ENCODE data around the gene TRIM5. TPM values are rescaled to one million over a fixed set of nuclear protein-coding genes. Genes with fewer than 3 reads are reported as not detected.
"Not testable (repeated sequence)": the region's sequence is repeated elsewhere in the genome, so short reads cannot be mapped to it uniquely, and the experiment has no call there.

Gene TRIM5
- total RNA-seq, 4 donors from 2014 or later: 8.9 to 21.4 (median 14.9) TPM

DNA sequence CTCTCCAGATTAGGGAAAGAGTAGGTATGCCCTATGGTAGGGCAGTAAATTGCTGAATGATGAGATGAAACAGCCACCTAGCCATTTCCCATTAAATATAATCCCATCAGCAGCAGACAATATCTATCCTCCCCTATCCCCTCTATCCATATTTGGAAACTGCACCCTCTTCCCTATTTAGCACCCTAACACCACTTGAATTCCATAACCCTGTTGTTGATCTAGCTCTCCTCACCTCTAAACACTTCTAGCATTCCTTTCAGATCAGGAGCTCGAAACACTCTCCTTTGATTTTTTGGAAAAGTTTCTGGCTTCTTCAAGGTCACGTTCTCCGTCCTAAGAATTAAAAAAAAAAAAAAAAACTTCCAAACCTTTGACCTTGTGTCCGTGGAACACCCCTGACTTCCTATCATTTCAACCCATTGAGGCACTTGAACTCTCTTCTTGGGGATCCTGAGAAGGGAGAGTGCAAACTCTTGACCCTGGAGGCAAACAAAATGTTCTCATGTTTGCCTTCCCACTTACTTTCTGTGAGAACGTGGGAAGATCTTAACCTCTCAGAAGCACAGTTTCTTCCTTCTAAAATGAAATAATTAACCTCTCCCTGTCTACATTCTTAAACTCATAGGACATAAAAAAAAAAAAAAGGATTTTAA, 19.0 kb downstream of the TRIM5 start:
- 80% methylated on average over 1 to 5 of the region's 5 CpGs for WGBS, 2 donors (ENCODE audit: low coverage in 1 of 2)
- H3K27me3 ChIP-seq: no peaks in the 10 kb centered on the region
- no peak overlapping the region for H3K4me3 ChIP-seq
- H3K4me1 ChIP-seq: no peaks in the 10 kb centered on the region
- H3K27ac ChIP-seq: no peak overlapping the region
- ATAC-seq: no peak
- peaks cover 3 to 94% of the 10 kb centered on the region in 2 donors for H3K36me3 ChIP-seq
- H3K9me3 ChIP-seq: no peaks in the 10 kb centered on the region
- no peak for TF ChIP-seq POLR2A (IDR thresholded peaks at IDR 0.05)
- no peak for TF ChIP-seq POLR2AphosphoS5 (IDR thresholded peaks at IDR 0.05)
- no peak for TF ChIP-seq EP300 (IDR thresholded peaks at IDR 0.05)
- TF ChIP-seq CTCF (IDR thresholded peaks at IDR 0.05): no peak

GRCh38 chr11:5665051-5665570, 19.8 kb downstream of the TRIM5 start:
- ATAC-seq: no peak
- H3K27ac ChIP-seq: no peak overlapping the region
- H3K36me3 ChIP-seq: peaks cover 3 to 86% of the 10 kb centered on the region in 2 donors
- 82 to 83% methylated on average over 3 to 4 of the region's 4 CpGs for WGBS, 2 donors (ENCODE audit: low coverage in 1 of 2)
- no peaks in the 10 kb centered on the region for H3K4me1 ChIP-seq
- no peak overlapping the region for H3K4me3 ChIP-seq
- H3K27me3 ChIP-seq: no peaks in the 10 kb centered on the region
- H3K9me3 ChIP-seq: no peaks in the 10 kb centered on the region
- TF ChIP-seq CTCF (IDR thresholded peaks at IDR 0.05): no peak
- TF ChIP-seq POLR2AphosphoS5 (IDR thresholded peaks at IDR 0.05): no peak
- no peak for TF ChIP-seq POLR2A (IDR thresholded peaks at IDR 0.05)
- TF ChIP-seq EP300 (IDR thresholded peaks at IDR 0.05): no peak

DNA sequence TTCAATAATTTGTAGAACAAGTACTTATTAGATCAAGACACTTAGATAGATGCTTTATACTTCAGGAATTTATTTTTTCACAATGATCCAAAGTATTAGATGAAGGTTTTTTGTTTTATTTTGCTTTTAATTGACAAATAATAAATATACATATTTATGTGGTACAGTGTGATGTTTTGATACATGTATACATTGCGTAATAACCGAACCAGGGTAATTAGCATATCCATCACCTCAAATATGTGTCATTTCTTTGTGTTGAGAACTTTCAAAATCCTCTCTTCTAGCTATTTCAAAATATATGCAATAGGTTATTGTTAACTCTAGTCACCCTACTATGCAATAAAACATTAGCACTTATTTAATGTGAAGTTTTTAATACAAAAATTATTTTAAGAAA, 21.4 kb downstream of the TRIM5 start:
- TF ChIP-seq POLR2AphosphoS5 (IDR thresholded peaks at IDR 0.05) (no peak), EP300 (IDR thresholded peaks at IDR 0.05) (no peak), CTCF (IDR thresholded peaks at IDR 0.05) (no peak), POLR2A (IDR thresholded peaks at IDR 0.05) (no peak)
- H3K27me3 ChIP-seq: no peaks in the 10 kb centered on the region
- WGBS, 2 donors (ENCODE audit: low coverage in 1 of 2): 88 to 94% methylated on average over 2 of the region's 2 CpGs
- no peaks in the 10 kb centered on the region for H3K9me3 ChIP-seq
- no peak overlapping the region for H3K27ac ChIP-seq
- H3K4me1 ChIP-seq: no peaks in the 10 kb centered on the region
- peaks cover 0 to 71% of the 10 kb centered on the region in 2 donors for H3K36me3 ChIP-seq
- ATAC-seq: no peak
- H3K4me3 ChIP-seq: no peak overlapping the region

DNA sequence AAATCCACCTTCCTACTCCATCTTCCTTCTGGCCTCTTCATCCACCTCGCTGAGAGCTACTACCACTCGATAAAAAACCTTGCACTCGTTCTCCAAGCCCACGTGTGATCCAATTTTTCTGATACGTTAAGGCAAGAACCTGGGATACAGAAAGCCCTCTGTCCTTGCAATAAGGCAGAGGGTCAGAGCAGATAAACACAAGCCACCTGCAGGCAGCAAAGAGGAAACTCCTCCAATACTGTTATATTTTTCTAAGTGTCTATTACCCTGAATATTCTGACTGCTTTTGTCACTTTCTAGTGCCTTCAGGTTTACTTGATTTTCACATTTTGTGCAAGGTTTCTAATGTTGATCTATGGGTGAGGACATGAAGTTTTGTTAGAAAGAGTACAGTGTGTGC, 26.6 kb downstream of the TRIM5 start:
- Histone ChIP-seq H3K36me3 (peaks cover 0 to 20% of the 10 kb centered on the region in 2 donors), H3K27me3 (no peaks in the 10 kb centered on the region), H3K9me3 (no peaks in the 10 kb centered on the region), H3K4me1 (no peaks in the 10 kb centered on the region), H3K27ac (no peak overlapping the region), H3K4me3 (no peak overlapping the region)
- WGBS, 2 donors (ENCODE audit: low coverage in 1 of 2): 80 to 92% methylated on average over 4 to 5 of the region's 5 CpGs
- no peak for ATAC-seq
- TF ChIP-seq EP300 (IDR thresholded peaks at IDR 0.05): no peak
- TF ChIP-seq POLR2AphosphoS5 (IDR thresholded peaks at IDR 0.05): no peak
- TF ChIP-seq CTCF (IDR thresholded peaks at IDR 0.05): no peak
- no peak for TF ChIP-seq POLR2A (IDR thresholded peaks at IDR 0.05)

- ATAC-seq: not testable (repeated sequence)
These were observed 27.9 kb downstream of the TRIM5 start for GRCh38 chr11:5656956-5657355.

More at GRCh38 chr11:5656956-5657355, 27.9 kb downstream of the TRIM5 start:
- not testable (repeated sequence) for H3K27me3 ChIP-seq, H3K27ac ChIP-seq, H3K4me1 ChIP-seq, H3K4me3 ChIP-seq, H3K9me3 ChIP-seq, H3K36me3 ChIP-seq
- WGBS, 2 donors (ENCODE audit: low coverage in 1 of 2): 95 to 100% methylated on average over 2 of the region's 2 CpGs

Data from gastroesophageal sphincter (tissue), 4 donors.